Thymus (tissue), 11 donors: Measurements from ENCODE around the gene PICALM. TPM values are rescaled to one million over a fixed set of nuclear protein-coding genes. Genes with fewer than 3 reads are reported as not detected.

ENCODE experiments used
- DNase-seq, 9 donors: peaks; one replicate each; pipeline ENCODE4 v3.0.0-alpha.2; 2013; ENCODE audit warnings: low spot score in 9 of 9, low read depth in 6 of 9, missing footprints in 1 of 9
- H3K27ac ChIP-seq, 2 donors: one replicate each; pipeline ENCODE4 v1.5.1; 2013; ENCODE audit warnings: control low read depth in 1 of 2, low read depth in 1 of 2, low read length in 1 of 2, mild to moderate bottlenecking in 1 of 2, moderate library complexity in 1 of 2
- H3K27me3 ChIP-seq, 2 donors: one replicate each; pipeline ENCODE4 v1.5.1; 2013; ENCODE audit warnings: low read length in 1 of 2; ENCODE audit not compliant: control insufficient read depth in 2 of 2, insufficient read depth in 1 of 2
- H3K36me3 ChIP-seq, 2 donors: one replicate each; pipeline ENCODE4 v1.5.1; 2013; ENCODE audit warnings: low read length in 1 of 2, mild to moderate bottlenecking in 1 of 2, moderate library complexity in 1 of 2; ENCODE audit not compliant: control insufficient read depth in 2 of 2, insufficient read depth in 2 of 2
- H3K4me1 ChIP-seq, 2 donors: one replicate each; pipeline ENCODE4 v1.5.1; 2013; ENCODE audit warnings: low read length in 2 of 2; ENCODE audit not compliant: control insufficient read depth in 2 of 2, insufficient read depth in 2 of 2
- H3K4me3 ChIP-seq, 2 donors: one replicate each; pipeline ENCODE4 v1.5.1; 2013; ENCODE audit warnings: low read length in 2 of 2, control low read depth in 1 of 2, mild to moderate bottlenecking in 1 of 2
- H3K9me3 ChIP-seq, 2 donors: one replicate each; pipeline ENCODE4 v1.5.1; 2013; ENCODE audit warnings: low read length in 1 of 2, mild to moderate bottlenecking in 1 of 2; ENCODE audit not compliant: control insufficient read depth in 2 of 2, insufficient read depth in 1 of 2
- WGBS: extraction: QIAGEN DNeasy Blood & Tissue Kit; methylation state at CpG from one replicate; pipeline ENCODE4 v1.1.7; 2013; 5-methylcytosine and 5-hydroxymethylcytosine counted together
- polyA plus RNA-seq: library from polyadenylated mRNA; stranded (reverse); fragments of 200-250 nt; gene quantifications from one replicate; pipeline ENCODE4 v1.2.3, GENCODE V29; 2013
- total RNA-seq: library from RNA; stranded (reverse); fragments of 120-200 nt; gene quantifications from one replicate; pipeline ENCODE4 v1.2.4, GENCODE V29; 2013
- donor health status: healthy.

Gene PICALM
- total and polyA plus RNA-seq, 2 donors, result 93.1 to 111 TPM

DNA sequence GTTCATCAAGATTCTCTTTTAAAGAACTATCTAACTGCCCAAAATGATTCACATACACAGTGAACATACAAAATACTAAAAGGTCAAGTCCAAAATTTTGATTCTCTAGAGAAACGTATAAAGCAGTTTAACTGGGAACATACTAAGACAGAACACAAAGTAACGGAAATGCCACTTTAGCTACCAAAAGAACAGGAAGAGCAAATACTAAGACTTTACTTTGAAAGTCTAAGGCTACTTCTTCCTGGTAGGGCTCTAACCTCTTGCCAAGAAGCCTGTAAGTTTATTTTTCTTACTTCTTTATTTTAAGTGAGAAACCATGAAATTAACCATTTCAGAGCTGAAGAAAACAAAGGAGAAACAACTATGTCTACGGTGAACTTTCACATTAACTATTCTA, 6.2 kb downstream of the PICALM start:
- Histone ChIP-seq H3K9me3 (no peaks in the 10 kb centered on the region), H3K27ac (peak overlapping the region in 1 of 2 donors; percentile 40), H3K4me3 (peak overlapping the region in 1 of 2 donors; percentile 26), H3K36me3 (no peaks in the 10 kb centered on the region), H3K4me1 (peaks cover 9 to 13% of the 10 kb centered on the region in 2 donors), H3K27me3 (no peaks in the 10 kb centered on the region)
- peak in 2 of 9 donors; percentile 18 to 55 for DNase-seq
- WGBS, result 18% methylated on average over 3 of the region's 3 CpGs

DNA sequence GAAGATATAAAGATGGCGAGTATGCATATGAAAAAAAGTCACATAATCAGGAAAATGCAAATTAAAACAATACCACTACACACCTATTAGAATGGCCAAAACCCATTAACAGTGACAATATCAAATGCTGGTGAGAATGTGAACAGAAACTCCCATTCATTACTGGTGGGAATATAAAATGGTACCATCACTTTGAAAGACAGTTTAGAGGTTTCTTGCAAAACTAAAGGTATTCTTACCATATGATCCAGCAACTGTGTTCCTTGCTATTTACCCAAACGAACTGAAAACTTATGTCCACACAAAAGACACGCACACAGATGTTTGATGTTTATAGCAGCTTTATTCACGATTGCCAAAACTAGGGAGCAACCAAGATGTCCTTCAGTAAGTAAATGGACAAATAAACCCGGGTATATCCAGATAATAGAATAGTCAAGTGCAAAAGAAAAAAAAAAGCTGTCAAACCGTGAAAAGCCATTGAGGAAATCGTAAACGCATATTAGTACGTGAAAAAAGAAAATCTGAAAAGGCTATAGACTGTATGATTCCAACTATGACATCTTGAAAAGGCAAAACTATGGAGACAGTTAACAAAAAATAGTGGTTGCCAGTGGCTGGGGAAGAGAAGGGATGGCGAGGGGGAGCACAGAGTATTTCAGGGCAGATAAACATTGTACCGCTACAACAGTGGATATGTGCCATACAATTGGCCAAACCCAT, 7.2 kb downstream of the PICALM start:
- Histone ChIP-seq H3K9me3 (no peaks in the 10 kb centered on the region), H3K27ac (no peak overlapping the region), H3K36me3 (no peaks in the 10 kb centered on the region), H3K4me3 (no peak overlapping the region), H3K4me1 (peaks cover 9 to 13% of the 10 kb centered on the region in 2 donors), H3K27me3 (no peaks in the 10 kb centered on the region)
- WGBS, result 96% methylated on average over 11 of the region's 11 CpGs
- DNase-seq, result no peak

DNA sequence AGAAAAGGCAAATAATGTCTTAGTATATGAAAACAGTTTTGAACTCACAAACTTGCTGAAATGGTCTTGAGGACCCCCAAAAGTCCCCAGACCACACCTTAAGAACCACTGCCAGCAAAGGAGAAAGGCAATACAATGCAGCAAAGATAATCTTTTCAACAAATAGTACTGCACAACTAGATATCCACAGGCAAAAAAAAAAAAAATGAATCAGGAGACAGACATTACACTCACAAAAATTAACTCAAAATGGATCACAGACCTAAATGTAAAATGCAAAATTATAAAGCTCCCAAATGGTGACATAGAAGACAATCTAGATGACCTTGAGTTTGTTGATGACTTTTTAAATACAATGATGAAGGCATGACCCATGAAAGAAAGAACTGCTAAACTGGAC, 8.3 kb downstream of the PICALM start:
- no peak for DNase-seq
- Histone ChIP-seq H3K36me3 (no peaks in the 10 kb centered on the region), H3K4me1 (peaks cover 9 to 13% of the 10 kb centered on the region in 2 donors), H3K27ac (no peak overlapping the region), H3K27me3 (no peaks in the 10 kb centered on the region), H3K9me3 (no peaks in the 10 kb centered on the region), H3K4me3 (no peak overlapping the region)

GRCh38 chr11:86058360-86058759, 10.5 kb downstream of the PICALM start:
- no peak overlapping the region for H3K4me3 ChIP-seq
- DNase-seq, result no peak
- no peak overlapping the region for H3K27ac ChIP-seq
- no peaks in the 10 kb centered on the region for H3K27me3 ChIP-seq
- peaks cover 2 to 4% of the 10 kb centered on the region in 2 donors for H3K4me1 ChIP-seq
- H3K9me3 ChIP-seq, result no peaks in the 10 kb centered on the region
- H3K36me3 ChIP-seq, result no peaks in the 10 kb centered on the region

GRCh38 chr11:86056351-86056854, 12.5 kb downstream of the PICALM start:
- WGBS, result 90% methylated on average over 1 of the region's 1 CpG
- H3K36me3 ChIP-seq, result no peaks in the 10 kb centered on the region
- H3K9me3 ChIP-seq, result no peaks in the 10 kb centered on the region
- H3K4me1 ChIP-seq, result peaks cover 2 to 5% of the 10 kb centered on the region in 2 donors
- DNase-seq, result no peak
- H3K27ac ChIP-seq, result no peak overlapping the region
- no peaks in the 10 kb centered on the region for H3K27me3 ChIP-seq
- H3K4me3 ChIP-seq, result no peak overlapping the region

GRCh38 chr11:86052693-86053641, 15.9 kb downstream of the PICALM start:
- H3K9me3 ChIP-seq, result no peaks in the 10 kb centered on the region
- H3K4me1 ChIP-seq, result peaks cover 0 to 4% of the 10 kb centered on the region in 2 donors
- no peak overlapping the region for H3K27ac ChIP-seq
- 96% methylated on average over 10 of the region's 10 CpGs for WGBS
- DNase-seq, result no peak
- no peak overlapping the region for H3K4me3 ChIP-seq
- no peaks in the 10 kb centered on the region for H3K36me3 ChIP-seq
- H3K27me3 ChIP-seq, result no peaks in the 10 kb centered on the region

DNA sequence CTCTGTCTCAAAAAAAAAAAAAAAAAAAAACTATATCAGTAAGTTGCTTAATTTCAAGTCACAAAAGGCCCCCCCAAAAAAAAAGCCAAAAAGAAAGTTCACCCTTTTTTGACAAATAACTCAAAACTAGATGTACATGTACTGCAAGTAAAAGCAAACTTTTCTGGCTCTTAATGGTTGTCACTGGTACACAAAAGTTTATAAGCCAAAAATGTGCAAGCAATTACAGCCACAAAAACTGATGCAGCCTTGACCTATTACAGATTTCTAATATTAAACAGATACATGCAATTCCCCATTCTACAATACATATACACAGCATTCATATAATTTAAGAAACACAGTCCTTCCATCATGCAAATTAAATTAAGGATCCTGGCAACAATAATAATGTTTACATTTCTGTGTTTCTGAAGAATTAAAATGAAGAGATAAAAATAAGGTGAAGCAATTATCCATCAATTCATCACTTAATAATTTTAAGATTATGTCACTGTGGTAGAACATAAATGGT, 18.6 kb downstream of the PICALM start:
- no peaks in the 10 kb centered on the region for H3K36me3 ChIP-seq
- DNase-seq, result no peak
- H3K27me3 ChIP-seq, result no peaks in the 10 kb centered on the region
- no peaks in the 10 kb centered on the region for H3K9me3 ChIP-seq
- H3K4me1 ChIP-seq, result peaks cover 0 to 4% of the 10 kb centered on the region in 2 donors
- no peak overlapping the region for H3K4me3 ChIP-seq
- H3K27ac ChIP-seq, result no peak overlapping the region

- Histone ChIP-seq H3K4me3 (no peak overlapping the region), H3K9me3 (no peaks in the 10 kb centered on the region), H3K4me1 (peaks cover 0 to 2% of the 10 kb centered on the region in 2 donors), H3K27me3 (no peaks in the 10 kb centered on the region), H3K36me3 (no peaks in the 10 kb centered on the region), H3K27ac (no peak overlapping the region)
- 91% methylated on average over 10 of the region's 10 CpGs for WGBS
- DNase-seq, result no peak
These were observed 21.5 kb downstream of the PICALM start for GRCh38 chr11:86047275-86047991.
